RWPE2 (cell line): ENCODE data around the gene SMAD9.

Source experiments
- ATAC-seq: fragments of 200-7000 bp; cut with Tn5 transposase; 3 replicates; pipeline ENCODE4 v1.9.1; 2021; ENCODE audit warnings: low read depth
- DNase-seq: peaks from one replicate; pipeline ENCODE4 v3.0.0-alpha.2; 2020; ENCODE audit warnings: low spot score
- H3K27ac ChIP-seq: fragments of 450-650 bp; 2 replicates; pipeline ENCODE4 v1.5.1; 2017; ENCODE audit warnings: mild to moderate bottlenecking; ENCODE audit not compliant: poor library complexity, severe bottlenecking
- H3K27me3 ChIP-seq: fragments of 250-450 bp; sonication (Bioruptor Pico); 2 replicates; pipeline ENCODE4 v1.5.1; 2021; ENCODE audit warnings: mild to moderate bottlenecking, moderate library complexity; ENCODE audit not compliant: insufficient read depth, poor library complexity, severe bottlenecking
- H3K36me3 ChIP-seq: fragments of 250-450 bp; sonication (Bioruptor Pico); 2 replicates; pipeline ENCODE4 v1.5.1; 2020; ENCODE audit warnings: low read depth, mild to moderate bottlenecking, moderate library complexity
- H3K4me1 ChIP-seq: fragments of 250-450 bp; sonication (Bioruptor Pico); 2 replicates; pipeline ENCODE4 v1.5.1; 2021; ENCODE audit warnings: mild to moderate bottlenecking, moderate library complexity; ENCODE audit not compliant: insufficient read depth, poor library complexity, severe bottlenecking
- H3K4me3 ChIP-seq: fragments of 250-450 bp; sonication (Bioruptor Pico); 2 replicates; pipeline ENCODE4 v1.5.1; 2021; ENCODE audit warnings: mild to moderate bottlenecking, moderate library complexity; ENCODE audit not compliant: severe bottlenecking
- H3K9me3 ChIP-seq: fragments of 250-450 bp; sonication (Bioruptor Pico); 2 replicates; pipeline ENCODE4 v1.5.1; 2021; ENCODE audit warnings: mild to moderate bottlenecking, moderate library complexity; ENCODE audit not compliant: severe bottlenecking
- TF ChIP-seq, protein P1 (sequence below): fragments of 450-650 bp; IDR thresholded peaks from one replicate; pipeline ENCODE4 v1.5.1; 2017; ENCODE audit warnings: mild to moderate bottlenecking, moderate library complexity; ENCODE audit not compliant: poor library complexity, severe bottlenecking

Gene SMAD9

DNA sequence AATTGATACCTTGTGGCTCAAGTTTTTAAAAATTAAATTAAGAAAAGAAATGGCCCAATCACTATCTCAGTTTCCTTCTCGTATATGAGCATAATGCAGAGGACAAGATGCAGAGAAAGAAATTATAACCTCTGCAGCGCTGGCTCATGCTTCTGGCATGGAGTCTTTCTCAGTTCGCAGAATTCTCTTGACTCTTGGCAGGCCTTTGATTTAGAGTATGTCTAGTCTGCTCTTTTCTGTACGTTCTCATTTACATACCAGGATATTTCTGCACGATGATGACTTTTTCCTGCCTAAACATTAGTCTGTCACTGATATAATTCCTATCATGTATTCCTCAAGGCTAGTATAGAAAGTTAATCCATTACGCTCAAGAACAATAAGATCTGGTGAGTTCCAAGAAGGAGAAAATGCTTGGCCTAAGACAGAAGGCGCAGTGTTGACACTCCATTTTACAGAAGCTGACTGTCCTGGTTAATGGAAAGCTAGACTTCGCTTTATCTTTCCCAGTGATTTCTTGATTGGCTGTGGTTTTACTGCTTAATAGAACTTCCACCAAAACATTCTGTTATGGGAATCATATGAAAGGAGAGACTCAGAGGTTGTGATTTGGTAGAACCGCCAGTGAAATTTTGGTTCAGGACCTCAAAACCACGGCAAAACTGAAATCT lies 1.7 kb upstream of the SMAD9 start:
- Histone ChIP-seq H3K27me3 (peaks cover 3% of the 10 kb centered on the region), H3K9me3 (no peaks in the 10 kb centered on the region), H3K4me3 (no peak overlapping the region), H3K27ac (no peak overlapping the region), H3K36me3 (no peaks in the 10 kb centered on the region), H3K4me1 (no peaks in the 10 kb centered on the region)
- DNase-seq (no peak), ATAC-seq (no peak)
- TF ChIP-seq, protein P1, sequence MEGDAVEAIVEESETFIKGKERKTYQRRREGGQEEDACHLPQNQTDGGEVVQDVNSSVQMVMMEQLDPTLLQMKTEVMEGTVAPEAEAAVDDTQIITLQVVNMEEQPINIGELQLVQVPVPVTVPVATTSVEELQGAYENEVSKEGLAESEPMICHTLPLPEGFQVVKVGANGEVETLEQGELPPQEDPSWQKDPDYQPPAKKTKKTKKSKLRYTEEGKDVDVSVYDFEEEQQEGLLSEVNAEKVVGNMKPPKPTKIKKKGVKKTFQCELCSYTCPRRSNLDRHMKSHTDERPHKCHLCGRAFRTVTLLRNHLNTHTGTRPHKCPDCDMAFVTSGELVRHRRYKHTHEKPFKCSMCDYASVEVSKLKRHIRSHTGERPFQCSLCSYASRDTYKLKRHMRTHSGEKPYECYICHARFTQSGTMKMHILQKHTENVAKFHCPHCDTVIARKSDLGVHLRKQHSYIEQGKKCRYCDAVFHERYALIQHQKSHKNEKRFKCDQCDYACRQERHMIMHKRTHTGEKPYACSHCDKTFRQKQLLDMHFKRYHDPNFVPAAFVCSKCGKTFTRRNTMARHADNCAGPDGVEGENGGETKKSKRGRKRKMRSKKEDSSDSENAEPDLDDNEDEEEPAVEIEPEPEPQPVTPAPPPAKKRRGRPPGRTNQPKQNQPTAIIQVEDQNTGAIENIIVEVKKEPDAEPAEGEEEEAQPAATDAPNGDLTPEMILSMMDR = no peak

DNA sequence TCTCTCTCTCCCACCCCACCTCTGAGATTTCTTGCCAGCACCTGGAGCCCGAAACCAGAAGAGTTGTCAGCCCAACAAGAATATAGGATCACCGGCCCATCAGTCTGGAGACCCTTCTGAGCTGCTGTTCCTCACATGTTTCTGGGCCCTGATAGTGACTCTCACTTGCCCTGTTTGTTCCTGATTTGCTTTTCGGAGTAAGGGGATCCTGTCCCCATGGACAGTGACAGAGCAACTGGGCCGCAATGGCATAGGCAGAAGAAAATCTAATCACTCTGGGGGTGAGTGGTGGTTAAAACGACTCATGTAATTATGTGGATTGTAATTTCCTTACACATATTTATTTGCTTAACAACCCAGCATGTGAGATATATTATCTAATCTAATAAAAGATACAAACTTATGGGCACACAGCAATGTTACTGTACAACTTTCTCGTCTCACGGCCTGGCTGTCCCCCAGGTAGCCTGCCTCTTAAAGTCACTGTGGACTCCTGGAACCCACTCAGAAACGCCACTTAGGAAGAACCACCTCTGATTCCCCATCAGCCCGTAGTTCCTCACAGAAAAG lies 663 bp upstream of the SMAD9 start:
- TF ChIP-seq, protein P1 = no peak
- ATAC-seq (no peak), DNase-seq (no peak)
- Histone ChIP-seq H3K27ac (no peak overlapping the region), H3K27me3 (peaks cover 3% of the 10 kb centered on the region), H3K4me1 (no peaks in the 10 kb centered on the region), H3K9me3 (no peaks in the 10 kb centered on the region), H3K36me3 (no peaks in the 10 kb centered on the region), H3K4me3 (peak overlapping the region; percentile 49)

DNA sequence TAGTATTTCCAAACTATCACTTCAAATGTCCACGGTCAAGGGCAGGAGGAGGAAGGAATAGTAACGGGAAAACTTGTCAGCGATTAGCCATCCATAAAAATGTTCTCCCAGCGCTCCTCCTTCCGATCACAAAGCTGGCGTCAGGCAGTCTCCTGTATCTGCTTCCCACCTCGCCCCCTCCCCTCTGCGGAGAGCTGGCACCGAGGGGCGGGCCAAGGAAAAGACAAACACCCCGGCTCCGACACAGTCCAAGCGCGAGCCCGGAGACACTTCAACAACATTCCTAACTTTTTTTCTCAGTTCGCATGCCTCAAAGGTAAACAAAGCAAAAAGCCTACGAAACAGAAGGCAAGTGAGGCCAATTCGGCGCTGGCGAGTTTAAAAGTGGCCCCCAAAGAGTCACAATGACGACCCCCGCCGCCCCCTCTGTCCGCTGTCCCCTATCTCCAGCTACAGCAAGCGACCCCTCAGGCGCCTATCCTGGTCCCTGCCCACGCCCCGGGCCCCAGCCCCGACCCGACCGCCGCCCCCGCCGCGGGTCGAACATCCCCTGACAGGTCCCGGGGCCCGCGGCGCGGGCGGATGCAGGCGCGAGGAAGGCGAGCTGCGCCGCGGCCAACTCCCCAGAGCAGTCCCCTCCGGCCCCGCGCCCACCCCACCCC lies 736 bp downstream of the SMAD9 start:
- Histone ChIP-seq H3K27ac (no peak overlapping the region), H3K4me1 (no peaks in the 10 kb centered on the region)
- peak; percentile 55 for ATAC-seq

DNA sequence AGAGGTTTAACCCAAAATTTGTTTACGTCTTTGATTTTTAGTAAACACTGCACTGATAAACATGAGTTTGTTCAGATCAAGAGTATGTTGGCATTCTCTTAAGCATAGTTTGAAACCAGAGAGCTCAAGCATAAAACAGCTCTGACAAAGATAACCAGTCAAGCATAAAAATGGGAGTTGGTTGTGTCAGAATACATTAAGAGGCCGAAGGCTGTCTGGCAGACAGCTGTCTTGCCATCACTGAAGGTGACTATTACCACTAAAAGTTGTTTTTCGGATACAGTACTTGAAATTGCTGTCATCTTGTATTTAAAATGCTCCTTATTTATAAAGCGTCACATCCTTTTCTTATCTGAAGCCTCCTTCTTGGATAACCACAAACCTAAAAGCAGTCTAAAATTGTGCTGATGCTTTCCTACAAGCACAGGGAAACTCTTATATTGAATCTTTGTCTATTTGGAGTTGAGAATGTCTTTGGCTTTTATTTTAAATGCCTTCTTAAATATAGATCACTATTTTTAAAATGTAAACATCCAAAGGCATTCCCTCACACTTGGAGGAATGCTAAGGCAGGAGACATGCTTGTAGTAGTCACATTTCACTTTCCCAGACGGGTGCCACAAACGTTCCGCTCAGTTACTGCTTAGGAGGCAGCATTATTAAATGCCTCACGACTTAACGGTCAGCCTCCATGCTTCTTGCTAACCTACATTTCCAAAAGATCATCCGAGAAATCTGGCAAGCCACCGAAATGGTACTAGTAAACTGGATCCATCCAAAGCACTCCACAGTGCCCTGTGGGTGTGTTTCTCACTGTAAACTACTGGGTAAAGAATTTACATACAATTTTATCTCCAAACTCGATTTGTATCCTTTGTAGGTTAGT lies 1.5 kb downstream of the SMAD9 start:
- TF ChIP-seq, protein P1 = no peak
- Histone ChIP-seq H3K36me3 (no peaks in the 10 kb centered on the region), H3K27me3 (peaks cover 3% of the 10 kb centered on the region), H3K27ac (no peak overlapping the region), H3K4me1 (no peaks in the 10 kb centered on the region), H3K9me3 (no peaks in the 10 kb centered on the region), H3K4me3 (peak overlapping the region; percentile 49)
- DNase-seq (no peak), ATAC-seq (no peak)

More for the DNA sequence above, 736 bp downstream of the SMAD9 start:
- Histone ChIP-seq H3K9me3 (no peaks in the 10 kb centered on the region), H3K27me3 (peaks cover 3% of the 10 kb centered on the region), H3K4me3 (peak overlapping the region; percentile 49), H3K36me3 (no peaks in the 10 kb centered on the region)
- TF ChIP-seq, protein P1 = no peak
- no peak for DNase-seq
